ENCODE data around the gene GRIK1. TPM values are rescaled to one million over a fixed set of nuclear protein-coding genes. Genes with fewer than 3 reads are reported as not detected.

Gene GRIK1
- total RNA-seq, 1 donor from 2014 or later = not detected

DNA sequence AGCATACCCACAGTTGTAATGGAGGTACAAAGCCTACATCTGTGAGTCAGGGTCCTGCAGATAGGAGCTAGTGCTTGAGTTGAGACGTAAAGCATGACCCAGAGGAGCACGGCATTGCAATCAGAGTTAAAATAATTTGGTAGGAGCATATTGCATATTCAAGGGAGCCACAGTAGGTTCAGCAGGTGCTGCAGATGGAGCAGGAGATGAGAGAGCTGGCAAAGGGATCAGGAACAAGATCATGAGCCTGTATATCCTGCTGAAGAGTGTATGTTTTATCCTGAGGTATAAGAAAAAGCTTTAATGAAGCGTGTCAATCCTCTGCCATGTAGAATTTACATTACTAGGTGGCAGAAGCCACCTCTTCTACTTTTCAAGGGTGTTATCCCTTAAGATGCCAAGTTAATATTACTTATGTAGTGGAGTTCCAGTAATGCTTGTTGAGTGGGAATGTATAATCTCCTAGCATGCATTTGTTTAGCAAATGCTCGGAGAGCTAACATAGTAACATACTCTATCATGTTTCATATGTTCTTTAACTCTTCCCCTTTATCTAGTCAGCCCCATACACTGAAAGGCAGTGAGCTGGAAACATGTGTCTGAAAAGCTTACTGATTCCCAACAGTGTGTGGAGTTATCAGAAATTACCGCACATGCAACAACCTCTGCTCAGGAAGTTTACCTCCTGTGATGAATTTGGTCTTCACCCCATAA lies 300.3 kb downstream of the GRIK1 start:
- TF ChIP-seq, protein P1, sequence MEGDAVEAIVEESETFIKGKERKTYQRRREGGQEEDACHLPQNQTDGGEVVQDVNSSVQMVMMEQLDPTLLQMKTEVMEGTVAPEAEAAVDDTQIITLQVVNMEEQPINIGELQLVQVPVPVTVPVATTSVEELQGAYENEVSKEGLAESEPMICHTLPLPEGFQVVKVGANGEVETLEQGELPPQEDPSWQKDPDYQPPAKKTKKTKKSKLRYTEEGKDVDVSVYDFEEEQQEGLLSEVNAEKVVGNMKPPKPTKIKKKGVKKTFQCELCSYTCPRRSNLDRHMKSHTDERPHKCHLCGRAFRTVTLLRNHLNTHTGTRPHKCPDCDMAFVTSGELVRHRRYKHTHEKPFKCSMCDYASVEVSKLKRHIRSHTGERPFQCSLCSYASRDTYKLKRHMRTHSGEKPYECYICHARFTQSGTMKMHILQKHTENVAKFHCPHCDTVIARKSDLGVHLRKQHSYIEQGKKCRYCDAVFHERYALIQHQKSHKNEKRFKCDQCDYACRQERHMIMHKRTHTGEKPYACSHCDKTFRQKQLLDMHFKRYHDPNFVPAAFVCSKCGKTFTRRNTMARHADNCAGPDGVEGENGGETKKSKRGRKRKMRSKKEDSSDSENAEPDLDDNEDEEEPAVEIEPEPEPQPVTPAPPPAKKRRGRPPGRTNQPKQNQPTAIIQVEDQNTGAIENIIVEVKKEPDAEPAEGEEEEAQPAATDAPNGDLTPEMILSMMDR (IDR thresholded peaks at IDR 0.05) = no peak
- Histone ChIP-seq H3K36me3 (no peaks in the 10 kb centered on the region), H3K27me3 (no peaks in the 10 kb centered on the region), H3K9me3 (no peaks in the 10 kb centered on the region), H3K4me1 (no peaks in the 10 kb centered on the region), H3K27ac (no peak overlapping the region), H3K4me3 (no peak overlapping the region)
- ATAC-seq (no peak), DNase-seq (no peak)
- intact Hi-C loops (cut with DNase I) = no loop called here

DNA sequence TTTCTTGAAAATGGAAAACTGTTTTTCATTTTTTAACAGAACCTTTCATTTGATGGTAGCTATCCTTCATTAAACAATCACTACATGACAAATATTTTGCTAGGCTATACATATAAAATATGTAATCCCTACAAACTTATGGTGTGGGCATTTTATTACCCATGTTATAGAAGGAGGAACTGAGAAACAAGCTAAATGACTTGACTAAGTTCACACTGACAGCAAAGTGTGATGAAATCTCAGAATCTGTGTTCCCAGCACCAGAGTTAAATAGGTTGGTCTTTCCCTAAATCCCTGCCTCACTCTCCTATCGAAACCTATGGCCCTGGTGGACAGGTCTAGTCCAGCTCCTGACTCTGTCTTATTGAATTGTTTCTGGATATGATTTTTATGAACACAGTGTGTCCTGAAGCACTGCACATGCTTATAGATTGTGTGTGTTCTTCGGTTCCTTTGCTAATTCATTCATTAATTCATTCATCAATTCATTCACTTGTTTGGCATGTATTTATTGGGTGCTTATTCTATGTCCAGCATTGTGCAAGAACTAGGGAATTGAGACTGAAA lies 301.0 kb downstream of the GRIK1 start:
- Histone ChIP-seq H3K9me3 (no peaks in the 10 kb centered on the region), H3K36me3 (no peaks in the 10 kb centered on the region), H3K27me3 (no peaks in the 10 kb centered on the region), H3K27ac (no peak overlapping the region), H3K4me3 (no peak overlapping the region), H3K4me1 (no peaks in the 10 kb centered on the region)
- DNase-seq (no peak), ATAC-seq (no peak)
- intact Hi-C loops (cut with DNase I) = no loop called here
- TF ChIP-seq, protein P1 (IDR thresholded peaks at IDR 0.05) = no peak

DNA sequence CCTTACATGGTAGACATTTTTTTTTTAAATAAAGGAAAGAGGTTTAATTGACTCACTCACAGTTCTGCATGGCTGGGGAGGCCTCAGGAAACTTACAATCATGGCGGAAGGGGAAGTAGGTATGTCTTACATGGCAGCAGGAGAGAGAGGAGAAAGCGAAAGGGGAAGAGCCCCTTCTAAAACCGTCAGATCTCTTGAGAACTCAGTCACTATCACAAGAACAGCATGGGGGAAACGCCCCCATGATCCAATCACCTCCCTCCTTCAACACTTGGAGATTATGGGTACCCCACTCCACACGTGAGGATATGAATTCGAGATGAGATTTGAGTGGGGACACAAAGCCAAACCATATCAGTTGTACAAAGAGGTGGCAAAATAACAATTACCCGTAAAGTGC lies 301.7 kb downstream of the GRIK1 start:
- intact Hi-C loops (cut with DNase I) = no loop called here
- H3K4me1 ChIP-seq = no peaks in the 10 kb centered on the region
- H3K27me3 ChIP-seq = no peaks in the 10 kb centered on the region
- no peak overlapping the region for H3K4me3 ChIP-seq
- H3K36me3 ChIP-seq = no peaks in the 10 kb centered on the region
- no peaks in the 10 kb centered on the region for H3K9me3 ChIP-seq
- TF ChIP-seq, protein P1 (IDR thresholded peaks at IDR 0.05) = no peak
- no peak overlapping the region for H3K27ac ChIP-seq
- DNase-seq (no peak), ATAC-seq (no peak)

DNA sequence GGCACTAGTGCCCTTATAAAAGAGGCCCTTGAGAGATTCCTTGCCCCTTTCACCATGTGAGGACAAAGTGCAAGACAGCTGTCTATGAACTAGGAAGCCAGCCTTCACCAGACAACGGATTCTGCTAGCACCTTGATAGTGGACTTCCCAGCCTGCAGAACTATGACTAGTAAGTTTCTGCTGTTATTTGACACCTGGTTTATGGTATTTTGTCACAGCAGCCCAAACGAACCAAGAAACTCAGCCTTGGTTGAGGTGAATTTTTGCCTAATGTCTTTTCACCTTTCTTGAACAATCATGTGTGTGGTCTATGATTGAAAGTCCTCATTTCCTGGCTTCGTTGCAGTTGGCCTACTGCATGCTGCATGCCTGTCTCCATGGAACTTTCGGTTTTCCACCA lies 302.2 kb downstream of the GRIK1 start:
- H3K9me3 ChIP-seq = no peaks in the 10 kb centered on the region
- TF ChIP-seq, protein P1 (IDR thresholded peaks at IDR 0.05) = no peak
- H3K36me3 ChIP-seq = no peaks in the 10 kb centered on the region
- DNase-seq = no peak
- H3K4me1 ChIP-seq = no peaks in the 10 kb centered on the region
- H3K4me3 ChIP-seq = no peak overlapping the region
- no peaks in the 10 kb centered on the region for H3K27me3 ChIP-seq
- intact Hi-C loops (cut with DNase I) = no loop called here
- no peak for ATAC-seq
- no peak overlapping the region for H3K27ac ChIP-seq

DNA sequence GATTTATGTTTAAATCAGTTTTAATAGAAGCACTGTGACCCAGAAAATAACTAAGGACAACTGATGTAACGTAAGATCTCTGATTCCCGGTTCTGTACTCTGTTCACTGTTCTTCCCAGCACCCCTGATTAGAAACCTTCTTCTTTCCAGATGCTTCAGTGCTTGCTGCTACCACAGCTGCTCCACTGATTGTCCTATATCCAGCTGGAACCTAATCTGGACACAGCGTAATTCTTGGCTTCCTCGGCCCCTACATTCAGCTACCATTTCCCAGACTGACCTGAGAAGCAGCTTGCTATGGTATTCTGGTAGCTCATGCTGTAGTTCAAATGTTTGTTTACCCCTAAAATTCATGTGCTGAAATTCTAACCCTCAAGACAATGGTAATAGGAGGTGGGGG lies 302.7 kb downstream of the GRIK1 start:
- Histone ChIP-seq H3K4me1 (no peaks in the 10 kb centered on the region), H3K4me3 (no peak overlapping the region), H3K9me3 (no peaks in the 10 kb centered on the region), H3K36me3 (no peaks in the 10 kb centered on the region), H3K27ac (no peak overlapping the region), H3K27me3 (no peaks in the 10 kb centered on the region)
- TF ChIP-seq, protein P1 (IDR thresholded peaks at IDR 0.05) = no peak
- intact Hi-C loops (cut with DNase I) = no loop called here
- DNase-seq (no peak), ATAC-seq (no peak)

All from upper lobe of right lung (tissue), 1 donor.